Neuronal stem cell (in vitro differentiated cells): ENCODE data around the gene DNAH9.

Experiments used
- DNase-seq: peaks from one replicate; pipeline ENCODE4 v3.0.0-alpha.2; 2013; ENCODE audit warnings: low spot score
- H2AFZ ChIP-seq: one replicate; pipeline ENCODE4 v1.6.1; 2013; ENCODE audit warnings: mild to moderate bottlenecking, low read length, inconsistent platforms
- H2AK5ac ChIP-seq: 2 replicates; pipeline ENCODE4 v1.6.1; 2013; ENCODE audit warnings: low read depth, mild to moderate bottlenecking, inconsistent platforms, low read length, moderate library complexity, mixed read lengths
- H2BK120ac ChIP-seq: 2 replicates; pipeline ENCODE4 v1.6.1; 2013; ENCODE audit warnings: low read depth, mild to moderate bottlenecking, inconsistent platforms, low read length, moderate library complexity, mixed read lengths
- H2BK12ac ChIP-seq: one replicate; pipeline ENCODE4 v1.6.1; 2013; ENCODE audit warnings: low read length, inconsistent platforms
- H2BK15ac ChIP-seq: 2 replicates; pipeline ENCODE4 v1.6.1; 2013; ENCODE audit warnings: mild to moderate bottlenecking, low read length, inconsistent platforms, mixed read lengths
- H2BK5ac ChIP-seq: one replicate; pipeline ENCODE4 v1.6.1; 2013; ENCODE audit warnings: inconsistent platforms, mild to moderate bottlenecking, low read length, moderate library complexity
- H3K14ac ChIP-seq: one replicate; pipeline ENCODE4 v1.6.1; 2013; ENCODE audit warnings: low read length, inconsistent platforms
- H3K18ac ChIP-seq: 2 replicates; pipeline ENCODE4 v1.6.1; 2013; ENCODE audit warnings: low read length, inconsistent platforms
- H3K23ac ChIP-seq: 2 replicates; pipeline ENCODE4 v1.6.1; 2013; ENCODE audit warnings: low read depth, mild to moderate bottlenecking, mixed read lengths, low read length, inconsistent platforms; ENCODE audit not compliant: poor library complexity
- H3K27ac ChIP-seq: replicated peaks from 3 replicates; pipeline ENCODE4 v1.5.1; 2013; ENCODE audit warnings: low read length, inconsistent platforms
- H3K27me3 ChIP-seq, 3 experiments: 2 replicates each; pipeline ENCODE4 v1.6.1; 2013; ENCODE audit warnings: low read length in 3 of 3, mild to moderate bottlenecking in 2 of 3, inconsistent platforms in 1 of 3, low read depth in 1 of 3, mixed read lengths in 1 of 3, moderate library complexity in 1 of 3; ENCODE audit not compliant: control insufficient read depth in 3 of 3, insufficient read depth in 3 of 3
- H3K36me3 ChIP-seq, 2 donors: replicated peaks in 1 of 2; 2 replicates each; pipeline ENCODE4 v1.6.1; 2013; ENCODE audit warnings: low read length in 2 of 2; ENCODE audit not compliant: control insufficient read depth in 2 of 2, insufficient read depth in 2 of 2
- H3K4ac ChIP-seq: 2 replicates; pipeline ENCODE4 v1.6.1; 2013; ENCODE audit warnings: inconsistent platforms, mild to moderate bottlenecking, low read length, moderate library complexity
- H3K4me1 ChIP-seq, 2 donors: 1 replicate in 1 of 2; 2 replicates in 1 of 2; pipeline ENCODE4 v1.6.1; 2013; ENCODE audit warnings: low read length in 2 of 2, low read depth in 1 of 2; ENCODE audit not compliant: control insufficient read depth in 2 of 2, insufficient read depth in 1 of 2
- H3K4me2 ChIP-seq: one replicate; pipeline ENCODE4 v1.6.1; 2013; ENCODE audit warnings: mild to moderate bottlenecking, low read length, inconsistent platforms; ENCODE audit not compliant: insufficient read depth, poor library complexity, severe bottlenecking
- H3K4me3 ChIP-seq, 2 donors: 2 replicates each; pipeline ENCODE4 v1.5.1; 2013; ENCODE audit warnings: low read length in 2 of 2, mild to moderate bottlenecking in 2 of 2, inconsistent platforms in 1 of 2, moderate library complexity in 1 of 2
- H3K79me1 ChIP-seq: one replicate; pipeline ENCODE4 v1.6.1; 2013; ENCODE audit warnings: low read depth, mild to moderate bottlenecking, inconsistent platforms, low read length, moderate library complexity
- H3K9ac ChIP-seq: one replicate; pipeline ENCODE4 v1.6.1; 2013; ENCODE audit warnings: mild to moderate bottlenecking, low read depth, low read length, inconsistent platforms; ENCODE audit not compliant: poor library complexity
- H3K9me3 ChIP-seq, 2 donors: replicated peaks in 1 of 2; 2 replicates each; pipeline versions ENCODE3 to v1.6.1; 2013; ENCODE audit warnings: low read length in 2 of 2, mild to moderate bottlenecking in 2 of 2, inconsistent platforms in 1 of 2, low read depth in 1 of 2, mixed read lengths in 1 of 2, moderate library complexity in 1 of 2; ENCODE audit not compliant: control insufficient read depth in 2 of 2, insufficient read depth in 1 of 2
- H4K8ac ChIP-seq: one replicate; pipeline ENCODE4 v1.6.1; 2013; ENCODE audit warnings: low read depth, mild to moderate bottlenecking, inconsistent platforms, low read length, moderate library complexity
- H4K91ac ChIP-seq: one replicate; pipeline ENCODE4 v1.6.1; 2013; ENCODE audit warnings: low read length, low read depth, mild to moderate bottlenecking, inconsistent platforms; ENCODE audit not compliant: poor library complexity
- WGBS, 2 donors: extraction: QIAGEN DNeasy Blood & Tissue Kit; methylation state at CpG; one replicate each; pipeline ENCODE4 v1.1.7; 2013; ENCODE audit warnings: missing lambda C conversion rate in 2 of 2, mixed read lengths in 1 of 2; ENCODE audit not compliant: insufficient read length in 2 of 2, insufficient replicate concordance in 1 of 2; ENCODE audit errors: extremely low coverage in 2 of 2; 5-methylcytosine and 5-hydroxymethylcytosine counted together

The DNAH9 gene

DNA sequence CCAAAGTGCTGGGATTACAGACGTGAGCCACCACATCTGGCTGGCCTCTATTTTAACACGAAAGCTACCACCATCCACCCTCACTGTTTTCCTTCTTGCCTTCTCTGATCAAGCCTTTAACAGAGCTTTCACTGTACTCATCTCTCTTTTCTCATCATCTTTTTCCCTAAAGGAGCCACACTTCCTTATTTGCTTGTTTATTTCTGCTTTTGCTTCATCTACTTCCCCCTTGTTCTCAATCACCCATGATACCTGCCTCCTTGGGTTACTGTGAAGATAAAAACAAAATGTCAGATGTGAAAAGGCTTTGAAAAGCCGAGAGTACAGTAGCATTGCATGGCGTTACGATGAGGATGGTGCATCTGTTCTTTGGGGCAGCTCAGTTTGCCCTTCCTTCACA is 319.1 kb downstream of the DNAH9 start:
- H3K27ac ChIP-seq, result no peak overlapping the region
- no peak overlapping the region for H3K23ac ChIP-seq
- no peaks in the 10 kb centered on the region for H3K4me1 ChIP-seq
- no peak overlapping the region for H2BK5ac ChIP-seq
- no peaks in the 10 kb centered on the region for H3K36me3 ChIP-seq
- no peak overlapping the region for H2BK120ac ChIP-seq
- H3K4me2 ChIP-seq, result no peak overlapping the region
- H3K4ac ChIP-seq, result no peak overlapping the region
- H2BK15ac ChIP-seq, result no peak overlapping the region
- H4K8ac ChIP-seq, result no peak overlapping the region
- no peak overlapping the region for H4K91ac ChIP-seq
- H3K18ac ChIP-seq, result no peak overlapping the region
- no peak overlapping the region for H3K14ac ChIP-seq
- WGBS, 2 donors, result no CpG with 5 or more reads among the region's 5 CpGs
- H3K9me3 ChIP-seq, result no peaks in the 10 kb centered on the region
- H2BK12ac ChIP-seq, result no peak overlapping the region
- no peaks in the 10 kb centered on the region for H3K27me3 ChIP-seq
- H3K4me3 ChIP-seq, result no peak overlapping the region
- no peak for DNase-seq
- H3K79me1 ChIP-seq, result no peaks in the 10 kb centered on the region
- H2AFZ ChIP-seq, result no peak overlapping the region
- no peak overlapping the region for H2AK5ac ChIP-seq
- H3K9ac ChIP-seq, result no peak overlapping the region

DNA sequence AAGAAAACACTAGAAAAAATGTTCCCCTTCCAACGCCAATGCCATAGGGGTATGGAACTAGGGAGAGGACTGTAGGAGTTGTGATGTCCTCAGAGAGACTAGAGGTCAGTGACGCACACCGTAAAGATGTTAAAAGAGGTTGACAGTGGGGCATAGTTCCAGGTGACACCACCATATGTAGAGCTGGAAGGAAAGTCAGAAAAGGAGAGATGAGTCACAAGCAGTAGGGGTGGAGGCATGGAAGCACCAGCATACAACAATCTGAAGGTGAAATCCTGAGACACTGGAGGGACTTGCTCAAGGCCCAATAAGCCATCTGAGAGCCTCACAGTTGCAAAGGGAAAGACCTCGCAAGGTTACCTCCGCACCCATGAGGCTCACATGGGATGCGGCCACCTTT is 323.0 kb downstream of the DNAH9 start:
- H3K9me3 ChIP-seq, result no peaks in the 10 kb centered on the region
- H2AFZ ChIP-seq, result no peak overlapping the region
- H2BK15ac ChIP-seq, result no peak overlapping the region
- peaks cover 3 to 8% of the 10 kb centered on the region in 2 donors for H3K4me1 ChIP-seq
- H3K4ac ChIP-seq, result no peak overlapping the region
- no peak overlapping the region for H3K4me3 ChIP-seq
- no peak overlapping the region for H2BK5ac ChIP-seq
- H3K27ac ChIP-seq, result no peak overlapping the region
- no CpG with 5 or more reads among the region's 6 CpGs for whole genome bisulfite sequencing, 2 donors
- no peak overlapping the region for H3K14ac ChIP-seq
- H3K9ac ChIP-seq, result no peak overlapping the region
- H4K91ac ChIP-seq, result no peak overlapping the region
- H2AK5ac ChIP-seq, result no peak overlapping the region
- DNase-seq, result no peak
- no peak overlapping the region for H4K8ac ChIP-seq
- H3K23ac ChIP-seq, result no peak overlapping the region
- H3K36me3 ChIP-seq, result no peaks in the 10 kb centered on the region
- H2BK12ac ChIP-seq, result no peak overlapping the region
- no peak overlapping the region for H3K18ac ChIP-seq
- no peaks in the 10 kb centered on the region for H3K27me3 ChIP-seq
- no peaks in the 10 kb centered on the region for H3K79me1 ChIP-seq
- no peak overlapping the region for H2BK120ac ChIP-seq
- no peak overlapping the region for H3K4me2 ChIP-seq

DNA sequence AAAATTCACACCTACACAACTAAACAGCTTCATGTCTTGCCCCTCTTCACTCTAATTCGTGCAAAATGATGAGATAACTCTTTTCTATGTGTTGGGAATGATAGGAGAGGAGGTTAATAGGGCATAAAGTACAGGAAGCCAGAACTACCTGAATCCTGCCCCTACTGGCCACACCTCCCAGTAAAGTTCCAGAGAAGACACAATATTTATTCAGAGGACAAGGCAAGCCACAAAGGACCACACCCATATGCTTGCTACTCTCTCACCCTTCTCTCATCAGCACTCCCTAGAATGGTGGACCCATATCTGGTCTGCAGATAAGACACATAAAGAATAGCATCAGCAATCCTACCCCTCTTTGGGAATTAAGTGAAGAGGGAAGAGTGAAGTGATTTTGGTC is 324.4 kb downstream of the DNAH9 start:
- Histone ChIP-seq H2BK12ac (no peak overlapping the region), H3K27ac (no peak overlapping the region), H3K14ac (no peak overlapping the region), H3K4me2 (no peak overlapping the region), H2BK120ac (no peak overlapping the region), H4K91ac (no peak overlapping the region), H3K4me3 (no peak overlapping the region), H2BK5ac (no peak overlapping the region), H3K23ac (no peak overlapping the region), H2AK5ac (no peak overlapping the region), H3K27me3 (no peaks in the 10 kb centered on the region), H3K4ac (no peak overlapping the region), H2AFZ (no peak overlapping the region), H3K36me3 (no peaks in the 10 kb centered on the region), H3K18ac (no peak overlapping the region), H3K9ac (no peak overlapping the region), H4K8ac (no peak overlapping the region), H3K4me1 (peaks cover 3 to 8% of the 10 kb centered on the region in 2 donors), H2BK15ac (no peak overlapping the region), H3K9me3 (no peaks in the 10 kb centered on the region), H3K79me1 (no peaks in the 10 kb centered on the region)
- DNase-seq, result no peak
- no CpG with 5 or more reads among the region's 1 CpG for WGBS, 2 donors

DNA sequence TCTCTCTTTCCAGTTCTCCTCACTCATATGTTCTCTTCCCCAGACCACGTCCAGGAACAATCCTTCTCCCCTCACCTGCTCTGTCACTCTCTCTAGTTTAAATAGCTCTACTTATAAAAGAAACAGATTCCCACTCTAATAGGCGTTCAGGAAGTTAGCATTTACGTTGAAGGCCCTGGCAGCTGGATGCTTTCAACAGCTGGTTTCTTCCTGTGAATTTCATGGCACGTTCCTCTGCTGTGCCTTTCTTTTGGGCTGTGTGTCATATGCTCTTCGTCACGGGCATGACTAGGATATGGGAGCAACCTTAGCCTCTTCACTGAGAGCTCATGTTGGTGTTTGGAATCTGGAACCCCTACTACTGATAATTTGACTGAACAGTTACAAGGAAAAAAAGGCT is 325.8 kb downstream of the DNAH9 start:
- Histone ChIP-seq H3K4ac (no peak overlapping the region), H3K4me2 (no peak overlapping the region), H2BK120ac (no peak overlapping the region), H3K18ac (no peak overlapping the region), H2BK5ac (no peak overlapping the region), H3K4me3 (no peak overlapping the region), H4K91ac (no peak overlapping the region), H3K9me3 (no peaks in the 10 kb centered on the region), H3K4me1 (peaks cover 3 to 8% of the 10 kb centered on the region in 2 donors), H3K27ac (no peak overlapping the region), H2BK15ac (no peak overlapping the region), H2AFZ (no peak overlapping the region), H3K36me3 (no peaks in the 10 kb centered on the region), H3K23ac (no peak overlapping the region), H3K27me3 (no peaks in the 10 kb centered on the region), H4K8ac (no peak overlapping the region), H2BK12ac (no peak overlapping the region), H3K79me1 (no peaks in the 10 kb centered on the region), H3K14ac (no peak overlapping the region), H2AK5ac (no peak overlapping the region), H3K9ac (no peak overlapping the region)
- no peak for DNase-seq
- WGBS, 2 donors, result no CpG with 5 or more reads among the region's 6 CpGs
